Measurements from ENCODE around the gene MID1.

MID1 gene

DNA sequence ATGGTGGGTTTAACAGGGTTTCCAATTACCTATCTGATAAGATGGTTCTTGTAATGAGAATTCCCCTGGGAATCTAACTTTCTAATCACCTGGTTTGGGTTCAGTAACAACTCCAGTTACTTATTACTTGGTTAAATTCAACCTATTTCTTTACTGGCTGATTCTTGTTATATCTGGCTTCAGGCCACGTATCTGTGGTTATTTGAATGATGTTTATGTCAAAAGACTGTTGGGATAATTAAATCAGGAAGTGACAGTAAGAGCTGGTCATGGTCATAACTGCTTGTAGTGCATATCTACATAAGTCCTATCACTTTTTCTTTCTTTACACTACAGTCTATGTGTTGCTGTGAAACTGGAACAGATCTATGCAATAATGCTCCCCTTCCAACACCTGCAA, 108.1 kb downstream of the MID1 start:
- no peak overlapping the region for H3K4me3 ChIP-seq (ENCODE audit: low read depth, low read length)
- CTCF ChIA-PET, result interaction anchor here (0.7 to 1.2 kb wide), 2 partner anchors 11 to 1325 kb away, joined by 3 read pairs; no protein-coding TSS in a partner anchor
- TF ChIP-seq ZNF600 (tag by site-specific recombination; IDR thresholded peaks at IDR 0.05) (peak; percentile 25; the same call in 1 of the 2 replicates), TRIM28 (IDR thresholded peaks at IDR 0.05; ENCODE audit: borderline replicate concordance, low read length) (0 out of 2 replicates have a peak, but pooled peaks have one; percentile 18), FEZF1 (tag by site-specific recombination; IDR thresholded peaks at IDR 0.05) (peak; percentile 74), GFI1B (tag by site-specific recombination; IDR thresholded peaks at IDR 0.05) (0 out of 2 replicates have a peak, but pooled peaks have one; percentile 10), OSR2 (tag by site-specific recombination; IDR thresholded peaks at IDR 0.05) (peak; percentile 41; the same call in 1 of the 2 replicates), ZXDB (tag by site-specific recombination; IDR thresholded peaks at IDR 0.05) (0 out of 2 replicates have a peak, but pooled peaks have one; percentile 29), ZNF843 (tag by site-specific recombination; IDR thresholded peaks at IDR 0.05) (0 out of 2 replicates have a peak, but pooled peaks have one; percentile 44), HOXD13 (CRISPR knock-in tag; IDR thresholded peaks at IDR 0.05; ENCODE audit: borderline replicate concordance) (peak; percentile 57; the same call in 1 of the 2 replicates)
- TF ChIP-seq, protein P1, sequence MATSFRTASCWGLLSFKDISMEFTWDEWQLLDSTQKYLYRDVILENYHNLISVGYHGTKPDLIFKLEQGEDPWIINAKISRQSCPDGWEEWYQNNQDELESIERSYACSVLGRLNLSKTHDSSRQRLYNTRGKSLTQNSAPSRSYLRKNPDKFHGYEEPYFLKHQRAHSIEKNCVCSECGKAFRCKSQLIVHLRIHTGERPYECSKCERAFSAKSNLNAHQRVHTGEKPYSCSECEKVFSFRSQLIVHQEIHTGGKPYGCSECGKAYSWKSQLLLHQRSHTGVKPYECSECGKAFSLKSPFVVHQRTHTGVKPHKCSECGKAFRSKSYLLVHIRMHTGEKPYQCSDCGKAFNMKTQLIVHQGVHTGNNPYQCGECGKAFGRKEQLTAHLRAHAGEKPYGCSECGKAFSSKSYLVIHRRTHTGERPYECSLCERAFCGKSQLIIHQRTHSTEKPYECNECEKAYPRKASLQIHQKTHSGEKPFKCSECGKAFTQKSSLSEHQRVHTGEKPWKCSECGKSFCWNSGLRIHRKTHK (tag by site-specific recombination; IDR thresholded peaks at IDR 0.05), result no peak
- TF ChIP-seq, protein P2, sequence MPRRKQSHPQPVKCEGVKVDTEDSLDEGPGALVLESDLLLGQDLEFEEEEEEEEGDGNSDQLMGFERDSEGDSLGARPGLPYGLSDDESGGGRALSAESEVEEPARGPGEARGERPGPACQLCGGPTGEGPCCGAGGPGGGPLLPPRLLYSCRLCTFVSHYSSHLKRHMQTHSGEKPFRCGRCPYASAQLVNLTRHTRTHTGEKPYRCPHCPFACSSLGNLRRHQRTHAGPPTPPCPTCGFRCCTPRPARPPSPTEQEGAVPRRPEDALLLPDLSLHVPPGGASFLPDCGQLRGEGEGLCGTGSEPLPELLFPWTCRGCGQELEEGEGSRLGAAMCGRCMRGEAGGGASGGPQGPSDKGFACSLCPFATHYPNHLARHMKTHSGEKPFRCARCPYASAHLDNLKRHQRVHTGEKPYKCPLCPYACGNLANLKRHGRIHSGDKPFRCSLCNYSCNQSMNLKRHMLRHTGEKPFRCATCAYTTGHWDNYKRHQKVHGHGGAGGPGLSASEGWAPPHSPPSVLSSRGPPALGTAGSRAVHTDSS (tag by site-specific recombination; IDR thresholded peaks at IDR 0.05), result no peak
- H3K9me3 ChIP-seq (ENCODE audit: control insufficient read depth, insufficient read depth, low read depth, low read length), result no peaks in the 10 kb centered on the region
- no peaks in the 10 kb centered on the region for H3K4me1 ChIP-seq (ENCODE audit: control insufficient read depth, insufficient read depth, low read length)
- H3K27ac ChIP-seq (ENCODE audit: extremely low read depth, low read depth, low read length), result no peak overlapping the region; the same call in 1 of the 2 replicates
- peaks cover 0 to 30% of the 10 kb centered on the region in 2 experiments; a peak in 1 of 3 replicates for H3K36me3 ChIP-seq (ENCODE audit: control insufficient read depth in 2 of 2, insufficient read depth in 1 of 2, low read length in 2 of 2)
- POLR2A ChIA-PET, result no interaction called here

DNA sequence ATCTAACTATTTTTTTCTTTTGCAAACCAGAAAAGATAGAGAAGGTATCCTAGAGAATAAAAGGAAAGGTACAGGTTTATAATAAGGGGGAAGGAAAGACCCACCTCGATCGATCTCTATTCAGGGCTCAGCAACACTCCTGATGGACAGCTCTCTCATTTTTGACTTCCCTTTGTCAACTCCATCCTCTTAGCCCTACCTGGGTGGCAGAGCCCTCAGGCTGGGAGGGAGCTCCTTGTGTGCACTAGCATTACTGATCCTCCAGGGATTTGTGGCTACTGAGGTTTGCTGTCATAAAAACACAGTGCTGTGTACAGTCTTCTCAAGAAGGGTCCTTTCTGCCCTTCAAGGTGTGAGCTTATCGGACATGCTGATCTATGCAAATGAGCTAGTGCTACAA, 111.0 kb downstream of the MID1 start:
- CTCF ChIA-PET, result no interaction called here
- Histone ChIP-seq H3K4me1 (ENCODE audit: control insufficient read depth, insufficient read depth, low read length) (no peaks in the 10 kb centered on the region), H3K27ac (ENCODE audit: extremely low read depth, low read depth, low read length) (no peak overlapping the region), H3K36me3 (ENCODE audit: control insufficient read depth in 2 of 2, insufficient read depth in 1 of 2, low read length in 2 of 2) (peaks cover 0 to 31% of the 10 kb centered on the region in 2 experiments; a peak in 1 of 3 replicates), H3K4me3 (ENCODE audit: low read depth, low read length) (no peak overlapping the region), H3K9me3 (ENCODE audit: control insufficient read depth, insufficient read depth, low read depth, low read length) (no peaks in the 10 kb centered on the region)
- POLR2A ChIA-PET, result no interaction called here
- TF ChIP-seq ZNF76 (tag by site-specific recombination; IDR thresholded peaks at IDR 0.05; ENCODE audit: borderline replicate concordance, low read depth) (no peak), ZNF596 (tag by site-specific recombination; IDR thresholded peaks at IDR 0.05) (no peak), ZNF658 (tag by site-specific recombination; IDR thresholded peaks at IDR 0.05) (no peak), ZNF473 (tag by site-specific recombination; IDR thresholded peaks at IDR 0.05) (no peak), ZNF521 (tag by site-specific recombination; IDR thresholded peaks at IDR 0.05) (no peak), BCL11A (tag by site-specific recombination; IDR thresholded peaks at IDR 0.05; ENCODE audit: low read depth) (no peak)

DNA sequence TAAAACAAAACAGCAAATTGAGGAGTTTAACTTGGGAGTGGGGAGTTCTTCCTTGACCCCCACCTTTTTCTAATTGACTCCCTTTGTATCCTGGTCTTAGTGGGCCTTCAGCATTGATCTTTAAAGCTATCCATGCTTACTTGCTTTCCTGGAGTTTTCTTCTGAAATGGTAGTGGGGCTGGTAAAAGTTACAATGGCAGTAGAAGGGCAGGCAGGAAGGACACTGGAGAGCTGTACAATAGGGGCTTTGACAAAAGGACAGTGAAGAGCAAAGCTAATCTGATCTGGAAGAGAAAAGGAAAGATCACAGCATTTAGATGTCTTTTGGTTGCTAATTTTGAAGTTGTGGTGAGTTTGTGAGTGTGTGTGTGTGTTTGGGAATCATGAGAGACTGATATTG, 111.5 kb downstream of the MID1 start:
- CTCF ChIA-PET, result no interaction called here
- Histone ChIP-seq H3K4me3 (ENCODE audit: low read depth, low read length) (no peak overlapping the region), H3K36me3 (ENCODE audit: control insufficient read depth in 2 of 2, insufficient read depth in 1 of 2, low read length in 2 of 2) (peaks cover 0 to 31% of the 10 kb centered on the region in 2 experiments; a peak in 1 of 3 replicates), H3K27ac (ENCODE audit: extremely low read depth, low read depth, low read length) (no peak overlapping the region), H3K4me1 (ENCODE audit: control insufficient read depth, insufficient read depth, low read length) (no peaks in the 10 kb centered on the region), H3K9me3 (ENCODE audit: control insufficient read depth, insufficient read depth, low read depth, low read length) (no peaks in the 10 kb centered on the region)
- POLR2A ChIA-PET, result no interaction called here
- TF ChIP-seq ZNF830 (tag by site-specific recombination; IDR thresholded peaks at IDR 0.05; ENCODE audit: low read depth) (no peak), GLI2 (tag by site-specific recombination; IDR thresholded peaks at IDR 0.05; ENCODE audit: borderline replicate concordance, low read depth) (no peak), KLF8 (tag by site-specific recombination; IDR thresholded peaks at IDR 0.05) (no peak), ZNF555 (tag by site-specific recombination; conservative IDR thresholded peaks at IDR 0.05) (no peak), ZNF24 (tag by site-specific recombination; IDR thresholded peaks at IDR 0.05) (no peak), ZNF416 (tag by site-specific recombination; IDR thresholded peaks at IDR 0.05) (no peak), SETDB1 (IDR thresholded peaks at IDR 0.05; ENCODE audit: insufficient read length, low read length) (no peak), ZBTB48 (tag by site-specific recombination; IDR thresholded peaks at IDR 0.05) (no peak)
- TF ChIP-seq, protein P3, sequence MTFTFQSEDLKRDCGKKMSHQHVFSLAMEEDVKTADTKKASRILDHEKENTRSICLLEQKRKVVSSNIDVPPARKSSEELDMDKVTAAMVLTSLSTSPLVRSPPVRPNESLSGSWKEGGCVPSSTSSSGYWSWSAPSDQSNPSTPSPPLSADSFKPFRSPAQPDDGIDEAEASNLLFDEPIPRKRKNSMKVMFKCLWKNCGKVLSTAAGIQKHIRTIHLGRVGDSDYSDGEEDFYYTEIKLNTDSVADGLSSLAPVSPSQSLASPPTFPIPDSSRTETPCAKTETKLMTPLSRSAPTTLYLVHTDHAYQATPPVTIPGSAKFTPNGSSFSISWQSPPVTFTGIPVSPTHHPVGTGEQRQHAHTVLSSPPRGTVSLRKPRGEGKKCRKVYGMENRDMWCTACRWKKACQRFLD (tag by site-specific recombination; IDR thresholded peaks at IDR 0.05), result no peak
- TF ChIP-seq, protein P4, sequence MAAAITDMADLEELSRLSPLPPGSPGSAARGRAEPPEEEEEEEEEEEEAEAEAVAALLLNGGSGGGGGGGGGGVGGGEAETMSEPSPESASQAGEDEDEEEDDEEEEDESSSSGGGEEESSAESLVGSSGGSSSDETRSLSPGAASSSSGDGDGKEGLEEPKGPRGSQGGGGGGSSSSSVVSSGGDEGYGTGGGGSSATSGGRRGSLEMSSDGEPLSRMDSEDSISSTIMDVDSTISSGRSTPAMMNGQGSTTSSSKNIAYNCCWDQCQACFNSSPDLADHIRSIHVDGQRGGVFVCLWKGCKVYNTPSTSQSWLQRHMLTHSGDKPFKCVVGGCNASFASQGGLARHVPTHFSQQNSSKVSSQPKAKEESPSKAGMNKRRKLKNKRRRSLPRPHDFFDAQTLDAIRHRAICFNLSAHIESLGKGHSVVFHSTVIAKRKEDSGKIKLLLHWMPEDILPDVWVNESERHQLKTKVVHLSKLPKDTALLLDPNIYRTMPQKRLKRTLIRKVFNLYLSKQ (tag by site-specific recombination; IDR thresholded peaks at IDR 0.05; ENCODE audit: borderline replicate concordance), result no peak
- TF ChIP-seq, protein P2 (tag by site-specific recombination; IDR thresholded peaks at IDR 0.05), result no peak
